Subcutaneous abdominal adipose tissue (tissue), 5 donors: Measurements from ENCODE around the gene ASTN2.

Source experiments
- H3K27ac ChIP-seq: one replicate; pipeline ENCODE4 v1.7.0; 2013; ENCODE audit warnings: low read depth, mild to moderate bottlenecking, inconsistent platforms, low read length, moderate library complexity
- H3K27me3 ChIP-seq, 5 donors: one replicate each; pipeline ENCODE4 v1.7.0; 2013; ENCODE audit warnings: low read length in 5 of 5, inconsistent platforms in 1 of 5; ENCODE audit not compliant: control insufficient read depth in 5 of 5, insufficient read depth in 4 of 5
- H3K36me3 ChIP-seq, 5 donors: one replicate each; pipeline ENCODE4 v1.7.0; 2013; ENCODE audit warnings: low read length in 5 of 5; ENCODE audit not compliant: control insufficient read depth in 5 of 5, insufficient read depth in 5 of 5
- H3K4me1 ChIP-seq, 5 donors: one replicate each; pipeline ENCODE4 v1.7.0; 2013; ENCODE audit warnings: low read length in 5 of 5, mild to moderate bottlenecking in 3 of 5, moderate library complexity in 1 of 5; ENCODE audit not compliant: control insufficient read depth in 5 of 5, insufficient read depth in 5 of 5
- H3K4me3 ChIP-seq, 5 donors: one replicate each; pipeline ENCODE4 v1.7.0; 2013; ENCODE audit warnings: low read length in 5 of 5, low read depth in 1 of 5
- H3K9ac ChIP-seq, 5 donors: one replicate each; pipeline ENCODE4 v1.7.0; 2013; ENCODE audit warnings: low read length in 5 of 5, mild to moderate bottlenecking in 4 of 5, moderate library complexity in 3 of 5
- H3K9me3 ChIP-seq, 5 donors: one replicate each; pipeline ENCODE4 v1.7.0; 2013; ENCODE audit warnings: low read length in 5 of 5; ENCODE audit not compliant: control insufficient read depth in 5 of 5
- donor health status: healthy.
- donor health status: healthy.
- donor health status: healthy.
- donor health status: healthy.
- donor health status: healthy.

Gene ASTN2

GRCh38 chr9:117136461-117136860, 278.4 kb downstream of the ASTN2 start:
- H3K27me3 ChIP-seq, result peaks cover 0 to 3% (median 0%) of the 10 kb centered on the region in 5 donors
- H3K9ac ChIP-seq, result no peak overlapping the region
- no peak overlapping the region for H3K27ac ChIP-seq
- H3K9me3 ChIP-seq, result peaks cover 0 to 3% (median 0%) of the 10 kb centered on the region in 5 donors
- H3K36me3 ChIP-seq, result no peaks in the 10 kb centered on the region
- H3K4me3 ChIP-seq, result no peak overlapping the region
- H3K4me1 ChIP-seq, result no peaks in the 10 kb centered on the region

GRCh38 chr9:117135501-117136098, 279.3 kb downstream of the ASTN2 start:
- no peak overlapping the region for H3K9ac ChIP-seq
- no peak overlapping the region for H3K4me3 ChIP-seq
- H3K27me3 ChIP-seq, result peaks cover 0 to 3% (median 0%) of the 10 kb centered on the region in 5 donors
- H3K9me3 ChIP-seq, result peaks cover 0 to 3% (median 0%) of the 10 kb centered on the region in 5 donors
- no peak overlapping the region for H3K27ac ChIP-seq
- no peaks in the 10 kb centered on the region for H3K4me1 ChIP-seq
- no peaks in the 10 kb centered on the region for H3K36me3 ChIP-seq

- Histone ChIP-seq H3K9me3 (peaks cover 0 to 3% (median 0%) of the 10 kb centered on the region in 5 donors), H3K4me1 (no peaks in the 10 kb centered on the region), H3K36me3 (no peaks in the 10 kb centered on the region), H3K27ac (no peak overlapping the region), H3K4me3 (no peak overlapping the region), H3K9ac (no peak overlapping the region), H3K27me3 (no peaks in the 10 kb centered on the region)
Measured at GRCh38 chr9:117134826-117135500, 279.9 kb downstream of the ASTN2 start.

GRCh38 chr9:117126871-117127270, 288.0 kb downstream of the ASTN2 start:
- no peak overlapping the region for H3K4me3 ChIP-seq
- peaks cover 0 to 3% (median 0%) of the 10 kb centered on the region in 5 donors for H3K9me3 ChIP-seq
- peaks cover 0 to 4% (median 0%) of the 10 kb centered on the region in 5 donors for H3K27me3 ChIP-seq
- H3K9ac ChIP-seq, result no peak overlapping the region
- no peak overlapping the region for H3K27ac ChIP-seq
- no peaks in the 10 kb centered on the region for H3K4me1 ChIP-seq
- H3K36me3 ChIP-seq, result no peaks in the 10 kb centered on the region

- Histone ChIP-seq H3K9me3 (peaks cover 0 to 3% (median 0%) of the 10 kb centered on the region in 5 donors), H3K27ac (no peak overlapping the region), H3K4me1 (no peaks in the 10 kb centered on the region), H3K27me3 (peaks cover 0 to 4% (median 0%) of the 10 kb centered on the region in 5 donors), H3K36me3 (no peaks in the 10 kb centered on the region), H3K4me3 (no peak overlapping the region), H3K9ac (no peak overlapping the region)
Measured at GRCh38 chr9:117125531-117125930, 289.3 kb downstream of the ASTN2 start.

- no peaks in the 10 kb centered on the region for H3K4me1 ChIP-seq
- no peak overlapping the region for H3K9ac ChIP-seq
- H3K9me3 ChIP-seq, result peaks cover 0 to 3% (median 0%) of the 10 kb centered on the region in 5 donors
- no peak overlapping the region for H3K27ac ChIP-seq
- peaks cover 0 to 4% (median 0%) of the 10 kb centered on the region in 5 donors for H3K27me3 ChIP-seq
- H3K4me3 ChIP-seq, result no peak overlapping the region
- H3K36me3 ChIP-seq, result no peaks in the 10 kb centered on the region
Measured at GRCh38 chr9:117123729-117124128, 291.1 kb downstream of the ASTN2 start.

GRCh38 chr9:117122953-117123352, 291.9 kb downstream of the ASTN2 start:
- Histone ChIP-seq H3K27me3 (peaks cover 0 to 4% (median 0%) of the 10 kb centered on the region in 5 donors), H3K4me1 (no peaks in the 10 kb centered on the region), H3K27ac (no peak overlapping the region), H3K9ac (no peak overlapping the region), H3K36me3 (no peaks in the 10 kb centered on the region), H3K9me3 (peaks cover 0 to 3% (median 0%) of the 10 kb centered on the region in 5 donors), H3K4me3 (no peak overlapping the region)

GRCh38 chr9:117122102-117122501, 292.8 kb downstream of the ASTN2 start:
- Histone ChIP-seq H3K9ac (no peak overlapping the region), H3K4me3 (no peak overlapping the region), H3K27ac (no peak overlapping the region), H3K36me3 (no peaks in the 10 kb centered on the region), H3K27me3 (peaks cover 0 to 4% (median 0%) of the 10 kb centered on the region in 5 donors), H3K9me3 (peaks cover 0 to 3% (median 0%) of the 10 kb centered on the region in 5 donors), H3K4me1 (no peaks in the 10 kb centered on the region)

- Histone ChIP-seq H3K27ac (no peak overlapping the region), H3K36me3 (no peaks in the 10 kb centered on the region), H3K4me3 (no peak overlapping the region), H3K9me3 (peaks cover 0 to 3% (median 0%) of the 10 kb centered on the region in 5 donors), H3K4me1 (no peaks in the 10 kb centered on the region), H3K27me3 (peaks cover 0 to 4% (median 0%) of the 10 kb centered on the region in 5 donors), H3K9ac (no peak overlapping the region)
Measured at GRCh38 chr9:117121316-117121715, 293.5 kb downstream of the ASTN2 start.

- Histone ChIP-seq H3K27ac (no peak overlapping the region), H3K9ac (no peak overlapping the region), H3K36me3 (no peaks in the 10 kb centered on the region), H3K4me3 (no peak overlapping the region), H3K9me3 (peaks cover 0 to 3% (median 0%) of the 10 kb centered on the region in 5 donors), H3K4me1 (no peaks in the 10 kb centered on the region), H3K27me3 (peaks cover 0 to 4% (median 0%) of the 10 kb centered on the region in 5 donors)
Measured at GRCh38 chr9:117120061-117120460, 294.8 kb downstream of the ASTN2 start.
